Measurements from ENCODE around the gene DUSP23. TPM values are rescaled to one million over a fixed set of nuclear protein-coding genes. Genes with fewer than 3 reads are reported as not detected.

The DUSP23 gene
- total RNA-seq, 1 donor from 2014 or later = 40.1 TPM

DNA sequence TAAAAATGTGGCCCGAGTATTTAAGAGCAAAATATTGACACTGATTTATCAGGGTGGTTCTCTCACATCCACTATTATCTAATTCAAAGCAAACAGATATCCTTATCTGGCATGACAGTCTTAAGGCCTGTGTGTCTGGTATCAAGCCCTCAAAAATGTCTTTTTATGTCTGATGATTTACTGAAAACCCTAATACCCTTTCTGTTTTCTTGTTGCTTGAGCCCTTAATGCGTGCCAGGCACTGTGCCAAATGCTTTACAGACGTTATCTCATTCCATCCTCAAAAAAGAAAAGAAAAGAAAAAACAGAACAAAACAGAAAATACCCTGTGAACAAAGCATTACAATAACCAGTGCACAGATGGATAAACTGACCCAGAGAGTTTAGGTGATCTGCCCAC lies 5.7 kb downstream of the DUSP23 start:
- H3K9me3 Mint-ChIP-seq = no peaks in the 10 kb centered on the region

DNA sequence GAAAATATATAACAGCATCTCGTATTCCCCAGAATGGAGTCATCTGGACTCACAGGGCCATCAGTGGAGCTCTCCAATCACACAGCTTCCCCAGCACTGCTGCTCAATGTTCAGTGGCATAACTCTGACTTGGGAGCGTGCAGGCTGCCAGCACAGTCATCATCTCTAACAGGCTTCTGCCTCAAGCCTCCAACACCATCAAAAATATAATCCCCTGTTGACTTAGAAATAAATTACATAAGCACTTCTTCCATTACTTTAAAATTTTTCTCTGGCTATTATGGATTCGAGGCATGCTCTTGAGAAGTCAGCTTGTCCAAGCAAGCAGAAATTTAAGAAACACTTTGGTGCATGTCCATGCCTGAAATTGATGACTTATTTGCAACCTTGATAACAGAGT lies 6.2 kb downstream of the DUSP23 start:
- Mint-ChIP-seq H3K27me3 (ENCODE audit: low read depth) (no peaks in the 10 kb centered on the region), H3K36me3 (peaks cover 7% of the 10 kb centered on the region), H3K4me3 (no peak overlapping the region), H3K9me3 (no peaks in the 10 kb centered on the region), H3K4me1 (peaks cover 75% of the 10 kb centered on the region), H3K27ac (peak overlapping the region; percentile 85)
- TF ChIP-seq, protein P1, sequence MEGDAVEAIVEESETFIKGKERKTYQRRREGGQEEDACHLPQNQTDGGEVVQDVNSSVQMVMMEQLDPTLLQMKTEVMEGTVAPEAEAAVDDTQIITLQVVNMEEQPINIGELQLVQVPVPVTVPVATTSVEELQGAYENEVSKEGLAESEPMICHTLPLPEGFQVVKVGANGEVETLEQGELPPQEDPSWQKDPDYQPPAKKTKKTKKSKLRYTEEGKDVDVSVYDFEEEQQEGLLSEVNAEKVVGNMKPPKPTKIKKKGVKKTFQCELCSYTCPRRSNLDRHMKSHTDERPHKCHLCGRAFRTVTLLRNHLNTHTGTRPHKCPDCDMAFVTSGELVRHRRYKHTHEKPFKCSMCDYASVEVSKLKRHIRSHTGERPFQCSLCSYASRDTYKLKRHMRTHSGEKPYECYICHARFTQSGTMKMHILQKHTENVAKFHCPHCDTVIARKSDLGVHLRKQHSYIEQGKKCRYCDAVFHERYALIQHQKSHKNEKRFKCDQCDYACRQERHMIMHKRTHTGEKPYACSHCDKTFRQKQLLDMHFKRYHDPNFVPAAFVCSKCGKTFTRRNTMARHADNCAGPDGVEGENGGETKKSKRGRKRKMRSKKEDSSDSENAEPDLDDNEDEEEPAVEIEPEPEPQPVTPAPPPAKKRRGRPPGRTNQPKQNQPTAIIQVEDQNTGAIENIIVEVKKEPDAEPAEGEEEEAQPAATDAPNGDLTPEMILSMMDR (IDR thresholded peaks at IDR 0.05; ENCODE audit: unreplicated experiment) = no peak
- no peak for DNase-seq (ENCODE audit: low spot score in 2 of 2, unreplicated experiment in 2 of 2)

More for the DNA sequence above, 5.7 kb downstream of the DUSP23 start:
- H3K4me3 Mint-ChIP-seq = no peak overlapping the region
- H3K36me3 Mint-ChIP-seq = peaks cover 7% of the 10 kb centered on the region
- peak in 1 of 2 experiments; percentile 55 for DNase-seq (ENCODE audit: low spot score in 2 of 2, unreplicated experiment in 2 of 2)
- H3K27ac Mint-ChIP-seq = peak overlapping the region; percentile 85
- H3K4me1 Mint-ChIP-seq = peaks cover 75% of the 10 kb centered on the region
- TF ChIP-seq, protein P1 (IDR thresholded peaks at IDR 0.05; ENCODE audit: unreplicated experiment) = no peak
- H3K27me3 Mint-ChIP-seq (ENCODE audit: low read depth) = no peaks in the 10 kb centered on the region

DNA sequence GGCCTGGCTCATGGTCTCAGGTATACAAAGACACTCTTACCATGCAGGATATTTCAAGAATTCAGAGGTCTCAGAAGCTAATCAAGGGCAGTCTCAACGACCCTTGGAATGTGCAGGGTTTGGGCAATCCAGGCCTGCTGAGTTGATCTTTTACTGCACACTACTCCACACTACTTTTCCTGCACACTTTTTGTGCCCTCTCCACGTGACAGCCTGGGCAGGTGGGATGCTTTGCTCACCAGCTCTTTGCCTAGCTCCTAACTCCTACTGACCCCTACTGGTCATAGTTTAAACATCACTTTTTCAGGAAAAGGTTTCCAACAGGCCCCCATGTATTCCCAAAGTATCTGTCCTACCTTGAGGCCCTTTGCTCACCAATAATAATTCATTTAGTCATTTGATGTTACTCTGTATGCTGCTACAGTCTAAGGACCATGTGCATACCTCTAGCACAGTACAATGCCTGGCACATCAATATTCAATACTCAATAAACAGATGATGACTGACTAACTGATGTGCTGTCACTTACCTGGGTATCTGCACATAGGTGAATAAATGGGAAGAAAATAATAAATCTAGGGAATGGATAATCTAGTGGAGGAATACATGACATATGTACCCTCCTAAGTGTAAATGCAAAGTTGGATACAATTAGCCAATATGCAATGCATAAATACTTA lies 9.6 kb downstream of the DUSP23 start:
- H3K27me3 Mint-ChIP-seq (ENCODE audit: low read depth) = peaks cover 4% of the 10 kb centered on the region
- H3K9me3 Mint-ChIP-seq = no peaks in the 10 kb centered on the region
- no peak overlapping the region for H3K27ac Mint-ChIP-seq
- H3K4me1 Mint-ChIP-seq = peaks cover 53% of the 10 kb centered on the region
- TF ChIP-seq, protein P1 (IDR thresholded peaks at IDR 0.05; ENCODE audit: unreplicated experiment) = peak; percentile 57
- H3K4me3 Mint-ChIP-seq = no peak overlapping the region
- DNase-seq (ENCODE audit: low spot score in 2 of 2, unreplicated experiment in 2 of 2) = no peak
- no peaks in the 10 kb centered on the region for H3K36me3 Mint-ChIP-seq

DNA sequence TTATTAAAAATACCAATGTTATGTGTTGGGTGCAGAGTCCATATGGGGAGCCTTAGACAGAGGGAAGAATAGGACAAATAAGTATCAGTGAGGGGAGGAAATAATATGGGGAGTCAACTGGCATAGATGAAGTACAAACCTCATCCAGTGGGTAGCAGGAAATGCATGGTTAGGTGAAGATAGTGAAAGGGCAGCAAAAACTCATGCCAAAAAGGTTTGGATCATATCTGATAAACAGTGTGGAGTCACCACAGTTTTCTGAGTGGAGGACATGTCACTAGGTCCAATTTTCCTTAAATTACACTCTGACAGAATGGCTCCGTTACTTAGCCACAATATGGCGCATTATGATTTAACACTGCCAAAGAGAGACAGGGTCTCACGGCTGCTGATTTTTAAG lies 10.3 kb downstream of the DUSP23 start:
- Mint-ChIP-seq H3K27ac (no peak overlapping the region), H3K36me3 (no peaks in the 10 kb centered on the region), H3K27me3 (ENCODE audit: low read depth) (peaks cover 4% of the 10 kb centered on the region), H3K9me3 (no peaks in the 10 kb centered on the region), H3K4me3 (no peak overlapping the region), H3K4me1 (peaks cover 47% of the 10 kb centered on the region)
- DNase-seq (ENCODE audit: low spot score in 2 of 2, unreplicated experiment in 2 of 2) = no peak
- TF ChIP-seq, protein P1 (IDR thresholded peaks at IDR 0.05; ENCODE audit: unreplicated experiment) = no peak

DNA sequence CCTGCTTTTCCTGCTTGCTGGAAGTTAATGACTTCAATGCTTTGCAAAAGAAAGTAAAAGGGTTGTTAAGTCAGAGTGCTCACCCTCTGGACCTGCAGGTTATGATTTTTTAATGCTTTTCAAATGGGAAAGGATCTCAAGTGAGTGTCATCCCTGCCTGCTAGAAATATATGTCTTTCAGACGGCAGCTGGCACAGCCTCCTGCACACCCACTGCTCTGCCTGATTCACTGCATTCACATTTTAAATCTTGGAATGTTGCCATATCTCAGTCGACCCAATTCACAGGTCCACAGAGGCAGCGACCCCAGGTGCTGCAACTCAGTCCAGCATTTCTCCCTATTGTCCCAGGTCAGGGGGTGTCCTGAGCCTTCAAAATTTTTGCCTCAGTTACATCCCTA lies 10.7 kb downstream of the DUSP23 start:
- DNase-seq (ENCODE audit: low spot score in 2 of 2, unreplicated experiment in 2 of 2) = no peak
- Mint-ChIP-seq H3K4me1 (peaks cover 42% of the 10 kb centered on the region), H3K27ac (no peak overlapping the region), H3K9me3 (no peaks in the 10 kb centered on the region), H3K36me3 (no peaks in the 10 kb centered on the region), H3K27me3 (ENCODE audit: low read depth) (peaks cover 6% of the 10 kb centered on the region), H3K4me3 (no peak overlapping the region)
- TF ChIP-seq, protein P1 (IDR thresholded peaks at IDR 0.05; ENCODE audit: unreplicated experiment) = no peak

Data from mesothelial cell of epicardium (in vitro differentiated cells).